ENCODE data around the gene SIVA1.
A peak's percentile ranks its signal among the peaks of the same experiment; 100 is the strongest.

The SIVA1 gene

GRCh38 chr14:104749111-104749649 is 3.8 kb upstream of the SIVA1 start:
- H3K27ac ChIP-seq, result no peak overlapping the region
- TF ChIP-seq, protein P1, sequence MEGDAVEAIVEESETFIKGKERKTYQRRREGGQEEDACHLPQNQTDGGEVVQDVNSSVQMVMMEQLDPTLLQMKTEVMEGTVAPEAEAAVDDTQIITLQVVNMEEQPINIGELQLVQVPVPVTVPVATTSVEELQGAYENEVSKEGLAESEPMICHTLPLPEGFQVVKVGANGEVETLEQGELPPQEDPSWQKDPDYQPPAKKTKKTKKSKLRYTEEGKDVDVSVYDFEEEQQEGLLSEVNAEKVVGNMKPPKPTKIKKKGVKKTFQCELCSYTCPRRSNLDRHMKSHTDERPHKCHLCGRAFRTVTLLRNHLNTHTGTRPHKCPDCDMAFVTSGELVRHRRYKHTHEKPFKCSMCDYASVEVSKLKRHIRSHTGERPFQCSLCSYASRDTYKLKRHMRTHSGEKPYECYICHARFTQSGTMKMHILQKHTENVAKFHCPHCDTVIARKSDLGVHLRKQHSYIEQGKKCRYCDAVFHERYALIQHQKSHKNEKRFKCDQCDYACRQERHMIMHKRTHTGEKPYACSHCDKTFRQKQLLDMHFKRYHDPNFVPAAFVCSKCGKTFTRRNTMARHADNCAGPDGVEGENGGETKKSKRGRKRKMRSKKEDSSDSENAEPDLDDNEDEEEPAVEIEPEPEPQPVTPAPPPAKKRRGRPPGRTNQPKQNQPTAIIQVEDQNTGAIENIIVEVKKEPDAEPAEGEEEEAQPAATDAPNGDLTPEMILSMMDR (IDR thresholded peaks at IDR 0.05), result no peak
- TF ChIP-seq ZFX (IDR thresholded peaks at IDR 0.05; ENCODE audit: borderline replicate concordance), result no peak

GRCh38 chr14:104750056-104750752 is 2.7 kb upstream of the SIVA1 start:
- H3K27ac ChIP-seq, result peak overlapping the region; percentile 94; the same call in 1 of the 2 replicates

DNA sequence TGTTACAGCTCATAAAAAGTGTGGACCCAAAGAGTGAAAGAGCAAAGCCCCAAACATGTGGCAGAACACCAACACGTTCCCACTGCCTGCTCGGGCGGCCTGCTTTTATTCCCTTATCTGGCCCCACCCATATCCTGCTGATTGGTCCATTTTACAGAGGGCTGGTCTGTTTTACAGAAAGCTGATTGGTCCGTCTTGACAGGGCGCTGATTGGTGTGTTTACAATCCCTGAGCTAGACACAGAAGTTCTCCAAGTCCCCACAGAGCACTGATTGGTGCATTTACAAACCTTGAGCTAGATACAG is 2.2 kb upstream of the SIVA1 start:
- H3K27ac ChIP-seq, result peak overlapping the region; percentile 94; the same call in 1 of the 2 replicates

More at GRCh38 chr14:104750056-104750752, 2.7 kb upstream of the SIVA1 start:
- TF ChIP-seq, protein P1 (IDR thresholded peaks at IDR 0.05), result no peak
- no peak for TF ChIP-seq ZFX (IDR thresholded peaks at IDR 0.05; ENCODE audit: borderline replicate concordance)

- no peak for TF ChIP-seq ZFX (IDR thresholded peaks at IDR 0.05; ENCODE audit: borderline replicate concordance)
- TF ChIP-seq, protein P1 (IDR thresholded peaks at IDR 0.05), result peak; percentile 75
- H3K27ac ChIP-seq, result peak overlapping the region; percentile 94
Observed at GRCh38 chr14:104751539-104752422, 1.2 kb upstream of the SIVA1 start.

DNA sequence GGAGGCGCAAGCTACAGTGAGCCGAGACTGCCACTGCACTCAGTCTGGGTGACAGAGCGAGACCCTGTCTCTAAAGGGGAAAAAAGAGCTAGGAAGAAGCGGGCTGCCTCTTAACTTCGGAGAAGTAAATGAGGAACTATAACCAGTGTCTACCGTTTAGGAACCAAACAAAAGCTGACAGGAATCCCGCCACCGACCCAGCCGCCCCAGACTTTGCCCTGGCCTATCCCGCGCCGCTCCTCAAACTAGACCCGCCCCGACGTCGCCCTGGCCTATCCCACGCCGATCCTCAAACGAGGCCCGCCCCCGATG is 568 bp upstream of the SIVA1 start:
- TF ChIP-seq ZFX (IDR thresholded peaks at IDR 0.05; ENCODE audit: borderline replicate concordance), result no peak
- TF ChIP-seq, protein P1 (IDR thresholded peaks at IDR 0.05), result peak; percentile 39; the same call in 1 of the 2 replicates
- H3K27ac ChIP-seq, result peak overlapping the region; percentile 94

GRCh38 chr14:104753528-104754212 is 723 bp downstream of the SIVA1 start:
- TF ChIP-seq, protein P1 (IDR thresholded peaks at IDR 0.05), result no peak
- TF ChIP-seq ZFX (IDR thresholded peaks at IDR 0.05; ENCODE audit: borderline replicate concordance), result no peak
- H3K27ac ChIP-seq, result peak overlapping the region; percentile 94

GRCh38 chr14:104754213-104754851 is 1.4 kb downstream of the SIVA1 start:
- H3K27ac ChIP-seq, result peak overlapping the region; percentile 94
- TF ChIP-seq, protein P1 (IDR thresholded peaks at IDR 0.05), result no peak
- TF ChIP-seq ZFX (IDR thresholded peaks at IDR 0.05; ENCODE audit: borderline replicate concordance), result no peak

Measured in 22Rv1 (cell line).